ENCODE results near the gene GALNT2. TPM values are rescaled to one million over a fixed set of nuclear protein-coding genes. Genes with fewer than 3 reads are reported as not detected.

Gene GALNT2
- total RNA-seq, 1 donor = 38.0 TPM

DNA sequence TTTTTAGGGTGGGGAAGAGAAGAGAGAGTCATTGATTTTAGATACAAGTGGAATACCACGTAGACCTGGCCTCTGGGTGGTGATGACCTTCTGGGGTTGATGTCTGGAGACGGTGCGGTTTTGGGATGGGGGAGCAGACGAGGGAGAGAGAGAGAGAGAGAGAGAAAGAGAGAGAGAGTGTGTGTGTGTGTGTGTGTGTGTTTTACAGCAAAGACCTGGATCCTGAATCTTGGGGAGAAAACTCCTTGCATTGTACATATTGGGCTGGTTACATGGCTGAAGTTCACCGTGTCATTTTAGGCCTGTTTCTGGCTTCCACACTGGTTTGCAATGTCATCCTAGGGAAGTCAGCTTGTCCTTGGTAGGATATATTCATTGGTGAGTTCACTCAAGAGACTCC is 89.0 kb downstream of the GALNT2 start:
- DNase-seq (ENCODE audit: low read depth in 2 of 3, low spot score in 2 of 3) = no peak

DNA sequence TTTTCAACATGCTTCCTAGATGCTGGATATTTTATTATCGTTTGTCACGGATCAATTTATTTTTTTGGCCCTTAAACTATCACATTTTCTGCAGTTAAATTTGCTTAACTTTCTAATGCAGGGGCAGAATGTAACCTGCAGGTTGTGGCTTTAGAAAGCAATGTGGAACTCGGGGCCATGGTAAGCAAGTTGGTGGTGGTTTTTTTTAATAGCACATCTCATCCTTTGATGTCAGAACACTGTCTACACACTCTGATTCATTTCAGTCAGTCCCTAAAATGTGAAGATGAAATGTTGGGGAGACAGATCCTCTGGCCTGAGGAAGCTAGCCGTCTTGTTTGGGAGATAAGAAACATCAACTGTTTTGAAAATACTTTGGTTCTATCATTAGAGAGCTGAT is 89.5 kb downstream of the GALNT2 start:
- no peak for DNase-seq (ENCODE audit: low read depth in 2 of 3, low spot score in 2 of 3)

DNA sequence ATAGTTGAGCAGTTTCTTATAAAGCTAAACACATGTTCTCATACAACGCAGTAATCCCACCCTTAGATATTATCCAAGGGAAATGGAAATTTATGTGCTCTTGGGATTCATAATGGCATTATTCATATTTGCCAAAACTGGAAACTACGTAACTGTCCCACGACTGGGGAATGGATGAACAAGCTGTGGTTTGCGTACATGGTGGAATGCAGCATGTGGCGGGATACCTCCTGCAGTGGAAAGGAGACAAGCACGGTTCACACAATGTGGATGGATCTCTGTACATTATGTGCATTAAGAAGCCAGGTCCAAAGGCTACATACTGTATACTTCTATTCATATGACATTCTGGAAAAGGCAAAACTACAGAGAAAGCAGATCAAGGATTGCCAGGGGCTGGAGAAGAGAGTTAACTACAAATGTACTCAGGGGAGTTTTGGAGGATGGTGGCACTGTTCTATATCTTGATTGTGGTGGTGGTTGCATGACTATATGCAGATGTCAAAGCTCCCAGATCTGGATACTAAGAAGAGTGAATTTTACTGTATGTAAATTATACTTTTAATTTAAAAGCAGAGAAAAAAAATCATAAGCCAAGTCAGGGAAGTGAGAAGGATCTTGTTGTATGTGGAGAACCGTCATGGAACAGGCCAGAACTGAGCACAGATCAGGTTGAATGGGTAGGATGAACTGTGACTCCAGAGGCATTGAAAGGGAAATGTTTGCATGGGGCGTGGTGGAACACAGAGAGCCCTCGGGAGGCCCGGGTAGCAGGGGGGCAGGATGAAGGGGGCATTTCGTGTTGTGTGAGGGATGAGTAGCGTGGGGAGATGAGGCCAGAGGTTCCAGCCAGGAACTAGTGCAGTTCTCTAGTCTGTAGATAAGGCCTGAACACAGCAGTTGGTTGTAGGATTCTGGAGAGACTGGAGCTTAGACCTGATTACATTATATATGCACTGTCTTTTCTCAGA is 90.7 kb downstream of the GALNT2 start:
- DNase-seq (ENCODE audit: low read depth in 2 of 3, low spot score in 2 of 3) = no peak

DNA sequence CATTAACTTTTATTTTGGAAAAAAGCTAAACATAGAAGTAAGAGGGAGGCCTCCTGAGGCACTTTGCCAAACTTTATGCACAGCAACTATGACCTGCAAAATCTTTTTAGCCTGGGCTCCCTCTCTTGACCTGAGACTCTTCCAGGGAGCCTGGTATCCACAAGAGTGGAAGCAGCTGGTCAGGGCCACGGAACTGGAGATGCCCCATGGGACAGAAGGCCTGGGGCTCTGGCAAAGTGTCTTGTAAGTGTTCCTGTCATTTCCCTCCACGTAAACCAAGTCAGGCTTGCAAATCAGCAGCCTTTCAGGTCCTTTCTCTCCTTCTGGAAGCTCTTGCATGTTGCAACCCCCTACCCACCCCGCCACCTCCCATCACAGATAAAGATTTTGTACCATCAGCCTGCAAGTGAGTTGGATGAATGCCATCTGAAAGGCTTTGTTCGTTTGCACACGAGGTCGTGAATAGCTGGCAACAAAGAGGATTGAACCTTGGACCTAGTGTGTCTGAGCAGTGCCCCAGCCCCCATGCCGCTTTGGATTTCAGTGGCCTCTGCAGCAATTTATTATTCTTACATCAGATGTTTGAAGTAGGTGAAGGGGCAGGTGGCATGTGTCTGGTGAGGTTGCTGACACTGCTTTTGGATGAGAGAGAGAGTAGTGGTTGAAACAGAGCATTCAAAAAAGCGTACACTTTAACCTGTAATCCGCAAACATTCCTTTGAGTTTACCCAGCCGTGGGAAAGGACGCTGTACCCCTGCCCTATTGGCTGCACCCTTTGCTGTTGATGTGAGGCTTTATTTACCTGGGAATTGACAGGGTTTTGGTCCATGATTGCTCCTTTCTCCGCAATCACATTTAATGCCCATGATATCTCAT is 91.6 kb downstream of the GALNT2 start:
- DNase-seq (ENCODE audit: low read depth in 2 of 3, low spot score in 2 of 3) = no peak

DNA sequence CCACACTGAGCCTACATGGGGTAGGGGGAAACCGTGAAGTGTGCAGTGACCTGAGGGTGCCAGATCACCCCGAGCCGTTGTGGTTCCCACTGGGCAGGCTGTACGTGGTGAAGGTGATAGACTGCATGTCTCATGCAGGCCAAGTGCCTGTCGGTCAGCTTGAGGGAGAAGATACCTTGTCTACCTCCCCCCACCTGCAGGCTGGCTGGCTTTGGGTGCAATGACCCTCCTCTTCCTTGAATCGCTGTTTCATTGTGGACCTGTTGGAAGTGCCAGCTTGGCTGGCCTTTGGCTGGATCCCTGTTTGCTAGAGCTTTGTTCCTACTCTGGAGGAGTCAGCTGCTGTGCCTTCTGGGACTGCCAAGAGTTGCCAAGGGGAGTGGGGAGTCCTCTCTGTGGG is 92.5 kb downstream of the GALNT2 start:
- DNase-seq (ENCODE audit: low read depth in 2 of 3, low spot score in 2 of 3) = no peak

DNA sequence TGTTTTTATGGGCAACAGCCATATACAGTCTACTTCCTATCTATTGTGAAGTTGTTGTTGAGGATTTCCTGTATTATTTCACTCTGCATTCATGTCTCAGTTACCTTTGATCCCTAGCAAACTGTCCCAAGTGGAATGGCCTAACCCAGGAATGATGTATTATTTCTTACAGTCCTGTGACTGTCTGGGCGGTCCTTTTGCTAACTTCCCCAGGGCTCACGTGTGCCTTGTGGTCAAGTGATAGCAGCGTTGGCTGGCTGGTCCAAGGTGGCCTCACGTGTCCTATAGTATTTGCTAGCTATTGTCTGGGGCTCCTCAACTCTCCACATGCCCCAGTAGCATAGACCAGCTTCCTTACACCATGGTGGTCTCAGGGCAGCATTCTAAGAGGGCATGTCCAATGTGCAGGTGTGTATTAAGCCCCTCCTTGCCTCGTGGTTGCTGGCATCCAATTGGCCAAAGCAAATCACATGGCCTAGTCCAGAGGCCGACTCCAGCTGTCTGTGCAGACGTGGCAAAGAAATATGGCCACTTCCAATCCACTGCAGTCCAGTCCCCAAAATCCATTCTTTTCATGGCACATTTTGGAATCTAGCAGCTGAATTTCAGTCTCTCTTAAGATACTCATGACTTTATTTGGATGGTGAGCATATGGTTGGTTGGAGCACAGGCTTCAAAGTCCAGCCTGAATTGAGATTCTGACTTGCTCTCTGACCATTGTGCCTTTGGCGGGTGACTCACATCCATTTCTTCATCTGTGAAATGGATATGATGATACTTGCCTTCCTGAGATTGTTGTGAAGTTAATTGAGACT is 94.1 kb downstream of the GALNT2 start:
- no peak for DNase-seq (ENCODE audit: low read depth in 2 of 3, low spot score in 2 of 3)

DNA sequence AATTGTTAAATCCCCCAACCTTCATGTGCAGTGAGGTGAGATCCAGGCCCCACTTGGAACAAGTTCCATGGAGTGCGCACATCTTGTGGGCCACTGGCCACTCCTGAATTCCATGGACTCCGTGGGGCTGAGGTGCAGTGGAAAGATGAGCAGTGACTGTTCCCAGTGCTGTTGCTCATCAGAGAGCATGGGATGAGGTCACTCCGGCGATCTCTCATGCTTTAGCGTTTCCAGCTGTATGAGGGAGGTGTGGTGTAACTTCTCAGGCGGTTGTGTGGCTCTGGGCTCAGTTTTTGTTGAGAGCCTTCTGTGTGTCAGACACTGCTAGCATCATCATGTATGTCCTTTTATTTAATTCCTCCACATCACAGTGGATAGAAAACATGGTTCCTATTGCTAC is 96.2 kb downstream of the GALNT2 start:
- no peak for DNase-seq (ENCODE audit: low read depth in 2 of 3, low spot score in 2 of 3)

DNA sequence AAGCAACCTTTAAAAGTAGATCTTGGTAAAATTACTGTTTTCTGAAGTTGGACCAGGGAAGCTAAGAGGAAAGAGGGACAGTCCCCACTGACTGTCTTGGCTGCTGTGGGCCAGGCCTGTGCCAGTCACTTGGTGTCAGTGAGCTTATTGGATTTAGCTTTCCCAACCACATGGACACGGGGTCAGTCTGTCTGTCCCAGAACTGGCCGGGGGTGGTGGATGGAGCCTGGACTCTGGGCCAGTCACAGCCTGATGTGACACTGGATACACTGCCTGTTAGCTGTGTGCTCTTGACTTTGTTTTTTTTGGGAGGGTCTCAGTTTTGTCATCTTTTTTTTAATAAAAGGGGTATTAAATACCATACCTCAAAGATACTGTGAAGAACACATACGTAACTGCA is 96.7 kb downstream of the GALNT2 start:
- DNase-seq (ENCODE audit: low read depth in 2 of 3, low spot score in 2 of 3) = no peak

DNA sequence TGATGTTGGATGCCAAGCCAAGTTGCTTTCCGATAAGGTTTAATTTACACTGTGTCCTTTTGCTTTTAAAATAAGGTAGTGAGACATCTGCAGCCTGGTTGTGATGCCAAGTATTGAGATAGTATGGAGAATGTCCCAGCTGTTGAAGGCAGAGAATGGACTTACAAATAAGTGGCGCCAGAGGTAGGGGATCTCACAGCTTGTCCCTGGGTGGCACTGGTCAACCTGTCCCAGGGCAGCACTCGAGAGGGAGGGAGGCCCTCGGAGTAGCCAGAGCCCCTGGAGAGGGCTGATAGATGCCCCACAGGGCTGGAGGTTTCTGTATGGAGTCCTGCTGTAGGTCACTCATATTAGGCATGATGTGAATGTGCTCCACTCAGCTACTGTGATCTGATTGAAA is 98.5 kb downstream of the GALNT2 start:
- no peak for DNase-seq (ENCODE audit: low read depth in 2 of 3, low spot score in 2 of 3)

DNA sequence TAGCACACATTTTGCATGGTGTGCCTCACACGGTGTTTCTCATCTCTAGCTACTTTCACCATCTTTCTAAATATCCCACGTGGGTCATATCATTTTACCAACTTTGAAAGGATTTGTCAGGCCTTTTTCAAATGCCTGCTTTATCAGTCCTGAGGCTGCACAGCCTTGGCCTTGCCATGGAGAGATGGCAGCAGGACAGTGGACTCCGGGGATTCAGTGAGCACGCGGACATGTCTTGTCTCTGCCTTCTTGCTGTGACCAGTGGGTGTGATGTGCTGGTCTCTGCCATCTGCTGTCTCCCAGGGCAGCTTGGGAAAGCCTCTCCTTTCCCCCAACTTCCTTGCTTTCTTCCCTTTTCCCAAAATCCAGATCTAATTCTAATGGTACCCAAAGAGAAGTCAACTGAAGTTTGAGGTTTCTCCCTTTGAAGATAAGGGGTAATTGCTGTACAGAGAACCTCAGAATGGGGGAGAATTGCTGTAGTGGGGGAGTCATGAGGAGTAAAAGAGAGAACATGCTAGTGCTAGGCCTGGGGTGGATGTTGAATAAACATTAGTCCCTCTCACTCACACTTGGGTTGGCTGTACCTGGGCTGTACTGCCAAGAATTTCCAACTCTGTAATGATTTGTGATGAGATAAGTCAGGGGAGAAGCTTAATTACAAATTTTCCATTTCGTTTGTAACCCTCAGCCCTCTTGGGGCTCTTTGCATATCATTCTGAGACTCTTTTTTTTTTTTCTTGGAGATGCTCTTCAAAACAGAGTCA is 99.5 kb downstream of the GALNT2 start:
- DNase-seq (ENCODE audit: low read depth in 2 of 3, low spot score in 2 of 3) = no peak

DNA sequence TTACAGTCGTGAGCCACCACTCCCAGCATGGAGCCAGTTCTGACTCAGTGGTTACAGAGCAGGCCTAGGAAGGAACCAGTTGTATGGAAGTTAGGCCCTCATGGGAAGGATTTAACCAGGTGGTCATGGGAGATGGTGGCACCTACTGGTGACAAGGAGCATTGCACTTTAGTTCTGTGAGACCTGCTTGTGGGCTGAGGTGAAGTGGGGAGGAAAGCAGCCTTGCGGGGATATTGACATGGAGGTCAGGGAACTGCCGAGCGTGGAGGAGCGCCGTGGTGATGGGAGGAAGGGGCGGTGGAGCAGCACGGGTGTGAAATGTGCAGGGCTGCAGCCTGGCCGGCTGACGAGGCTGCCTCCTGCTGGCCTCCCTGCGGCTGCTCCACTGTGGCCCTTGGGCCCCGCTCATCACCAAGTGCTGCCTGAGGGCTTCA is 100.4 kb downstream of the GALNT2 start:
- peak; percentile 30 to 70 (median 61) for DNase-seq (ENCODE audit: low read depth in 2 of 3, low spot score in 2 of 3)

DNA sequence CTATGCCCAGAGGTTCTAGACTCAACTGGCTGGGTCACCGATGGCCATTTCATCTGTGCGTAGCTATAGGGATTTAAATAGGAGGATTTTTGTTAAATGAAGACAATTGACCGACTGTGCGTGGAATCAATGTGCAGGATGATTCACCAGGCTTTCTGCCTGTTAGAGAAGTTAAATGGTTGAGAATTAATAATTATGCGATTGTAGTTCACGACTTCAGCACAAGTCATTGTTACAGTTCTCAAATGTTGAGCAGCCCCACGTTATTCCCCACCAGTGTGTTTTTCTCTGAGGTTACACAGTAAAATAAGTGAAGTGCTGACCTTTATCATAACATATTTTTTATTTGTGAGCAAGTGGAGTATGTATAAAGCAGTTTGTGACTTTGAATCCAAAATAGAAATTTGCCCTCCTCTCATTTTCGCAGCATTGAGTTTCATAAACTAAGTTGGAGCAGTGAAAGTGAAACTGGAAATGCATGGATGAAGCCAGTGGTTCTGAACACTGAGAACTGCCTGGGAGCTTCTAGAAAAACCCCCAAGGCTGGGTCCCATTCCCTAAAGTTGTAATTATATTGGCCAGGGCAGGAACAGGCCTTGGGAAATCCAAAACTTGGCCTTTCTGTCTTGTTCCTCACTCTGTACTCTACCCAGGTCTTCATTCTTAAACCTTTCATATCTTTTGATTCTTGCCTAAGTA is 102.6 kb downstream of the GALNT2 start:
- DNase-seq (ENCODE audit: low read depth in 2 of 3, low spot score in 2 of 3) = peak in 1 of 3 donors; percentile 48

DNA sequence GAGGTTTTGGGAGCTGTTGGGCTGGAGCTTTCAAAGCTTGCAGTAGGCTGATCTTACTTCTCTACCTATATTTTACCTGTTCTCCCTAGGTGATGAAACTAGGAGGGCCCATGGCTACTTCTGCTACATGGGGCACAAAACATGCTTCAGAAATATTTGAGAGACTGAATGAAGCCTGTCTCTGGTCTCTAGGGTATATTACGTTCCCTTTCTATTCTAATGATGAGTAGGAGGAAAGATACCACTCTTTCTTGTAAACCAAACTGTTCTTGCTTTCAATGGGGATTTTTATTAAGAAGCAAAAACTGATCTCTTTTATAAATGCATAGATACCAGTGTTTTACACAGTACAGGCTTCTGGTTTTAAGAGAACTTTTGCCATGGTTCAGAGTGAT is 103.1 kb downstream of the GALNT2 start:
- DNase-seq (ENCODE audit: low read depth in 2 of 3, low spot score in 2 of 3) = no peak

DNA sequence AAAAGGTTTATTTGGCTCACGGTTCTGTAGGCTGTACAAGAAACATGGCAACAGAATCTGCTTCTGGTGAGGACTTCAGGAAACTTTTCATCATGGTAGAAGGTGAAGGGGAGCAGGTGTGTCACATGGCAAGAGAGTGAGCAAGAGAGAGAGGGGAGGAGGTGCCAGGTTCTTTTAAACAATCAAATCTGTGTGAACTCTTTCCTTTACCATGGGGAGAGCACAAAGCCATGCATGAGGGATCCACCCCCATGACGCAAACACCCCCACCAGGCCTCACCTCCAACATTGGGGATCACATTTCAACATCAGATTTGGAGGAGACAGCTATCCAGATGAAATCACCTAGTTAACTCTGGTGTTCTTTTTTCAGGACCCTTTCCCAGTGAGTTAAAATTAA is 103.6 kb downstream of the GALNT2 start:
- no peak for DNase-seq (ENCODE audit: low read depth in 2 of 3, low spot score in 2 of 3)

DNA sequence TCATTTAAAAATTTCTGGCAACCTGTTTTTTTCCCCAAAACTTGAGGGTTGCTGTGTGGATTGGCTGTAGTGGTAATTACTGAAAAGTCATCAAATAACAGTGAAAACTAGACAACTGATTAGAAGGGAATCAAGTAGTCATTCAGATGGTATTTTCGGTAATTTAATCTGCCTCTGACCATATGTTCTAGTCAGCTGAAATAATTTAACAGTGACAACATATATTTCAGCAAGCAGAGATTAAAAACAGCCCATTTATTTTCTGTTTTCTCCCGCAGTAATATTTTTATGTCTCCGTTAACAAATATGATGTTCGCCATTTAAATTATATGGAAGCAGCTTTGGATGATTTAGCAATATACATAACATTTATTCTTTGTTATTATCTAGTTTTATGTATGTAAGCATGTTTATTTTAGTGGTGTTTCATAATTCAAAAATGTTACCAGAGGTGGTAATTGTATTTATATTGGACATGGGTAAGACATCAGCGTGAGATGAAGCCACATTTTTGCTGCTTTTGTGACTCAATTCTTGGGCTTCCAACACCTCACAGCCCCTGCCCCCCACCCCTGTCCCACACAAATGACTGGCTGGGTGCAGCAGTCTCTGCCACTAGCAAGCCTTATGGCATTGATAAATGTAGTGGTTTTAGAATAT is 104.4 kb downstream of the GALNT2 start:
- no peak for DNase-seq (ENCODE audit: low read depth in 2 of 3, low spot score in 2 of 3)

DNA sequence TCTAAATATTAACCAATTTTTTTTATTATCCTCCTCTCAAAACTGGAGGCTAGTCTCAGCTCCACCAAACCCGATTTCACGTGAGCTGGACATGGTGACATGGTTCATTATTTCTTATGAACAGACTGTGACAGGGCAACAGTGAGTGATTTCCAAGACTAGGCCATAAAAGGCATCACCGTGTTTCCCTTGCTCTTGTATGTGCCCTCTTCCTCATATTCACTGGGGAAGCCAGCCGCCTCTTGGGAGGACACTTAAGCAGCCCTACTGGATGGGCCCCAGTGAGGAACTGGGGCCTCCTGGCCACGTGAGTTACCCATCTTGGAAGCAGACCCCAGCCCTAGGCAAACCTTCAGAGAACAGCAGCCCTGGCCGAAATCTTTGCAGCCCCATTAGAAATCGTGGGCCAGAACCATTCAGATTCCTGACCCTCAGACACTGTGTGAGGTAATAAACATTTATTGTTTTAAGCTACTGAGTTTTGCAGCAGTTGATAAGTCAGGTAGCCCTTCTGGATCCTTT is 105.0 kb downstream of the GALNT2 start:
- no peak for DNase-seq (ENCODE audit: low read depth in 2 of 3, low spot score in 2 of 3)

DNA sequence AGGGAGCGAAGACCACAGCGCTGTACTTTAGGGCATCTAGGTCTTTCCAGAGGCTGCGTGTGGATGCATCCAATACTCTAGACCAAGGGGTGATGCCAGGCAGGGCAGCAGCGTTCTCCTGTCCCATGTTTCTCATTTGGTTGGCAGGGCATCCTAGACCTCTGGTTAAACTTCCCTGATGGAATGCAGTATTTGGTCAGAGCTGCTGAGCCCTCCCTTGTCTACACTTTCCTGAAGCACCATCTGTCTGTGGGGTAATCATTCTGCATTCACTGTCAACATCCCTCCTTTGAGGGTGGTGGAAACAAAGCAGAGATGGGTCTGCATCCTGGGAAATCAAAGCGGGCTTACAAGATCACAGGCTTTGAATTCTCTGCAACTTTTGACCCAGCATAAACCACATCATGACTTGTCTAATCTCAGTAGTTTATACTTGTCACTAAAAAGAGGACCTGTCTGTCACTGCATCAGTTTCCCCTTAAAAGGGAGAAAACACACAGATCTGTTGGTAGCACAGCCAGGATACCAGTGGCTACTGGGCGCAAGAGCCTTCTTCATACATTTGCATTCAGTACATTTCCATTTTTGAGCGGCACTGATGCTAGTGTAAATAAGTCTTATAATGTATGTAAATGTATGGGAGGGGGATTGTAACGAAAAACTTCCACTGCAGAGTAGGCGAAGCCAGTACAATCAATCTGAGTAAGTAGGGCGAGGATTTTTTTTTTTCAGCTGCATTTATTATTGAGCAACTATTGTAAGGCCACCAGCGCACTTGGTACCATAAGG is 106.3 kb downstream of the GALNT2 start:
- DNase-seq (ENCODE audit: low read depth in 2 of 3, low spot score in 2 of 3) = no peak

DNA sequence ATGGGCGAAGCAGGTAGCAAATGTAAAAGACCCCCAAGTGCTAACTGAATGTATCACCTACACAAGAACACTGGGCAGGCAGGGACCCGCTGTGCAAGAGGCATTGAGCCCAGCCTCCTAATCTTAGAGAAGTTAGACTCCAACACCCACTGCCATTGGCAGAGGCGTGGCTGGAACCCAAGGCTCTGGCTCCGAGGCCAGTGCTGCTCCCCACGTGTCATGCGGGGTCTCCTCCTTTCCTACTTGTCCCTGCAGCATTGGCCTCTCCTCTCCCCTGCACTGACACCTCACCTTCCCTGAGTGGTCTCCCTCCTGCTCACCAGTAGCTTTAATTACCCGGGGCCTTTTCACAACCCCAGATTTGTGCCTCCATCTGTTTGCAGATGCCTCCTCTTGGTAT is 107.0 kb downstream of the GALNT2 start:
- no peak for DNase-seq (ENCODE audit: low read depth in 2 of 3, low spot score in 2 of 3)
